OCI-LY1 (cell line): ENCODE results near the gene CEP112.

Experiments used
- EZH2 ChIP-seq: fragments of 200-600 bp; sonication (generic), shearing (Covaris generic); IDR thresholded peaks from 2 replicates; pipeline ENCODE4 v1.8.0; 2017; ENCODE audit warnings: borderline replicate concordance, mixed run types, mild to moderate bottlenecking, antibody characterized with exemption, low read length, moderate library complexity, mixed read lengths
- TF ChIP-seq, protein P1 (sequence below): fragments of 200-600 bp; sonication (generic), shearing (Covaris generic); IDR thresholded peaks from 2 replicates; pipeline ENCODE4 v1.5.1; 2017; ENCODE audit warnings: mild to moderate bottlenecking, antibody characterized with exemption, low read length, moderate library complexity, mixed read lengths

DNA sequence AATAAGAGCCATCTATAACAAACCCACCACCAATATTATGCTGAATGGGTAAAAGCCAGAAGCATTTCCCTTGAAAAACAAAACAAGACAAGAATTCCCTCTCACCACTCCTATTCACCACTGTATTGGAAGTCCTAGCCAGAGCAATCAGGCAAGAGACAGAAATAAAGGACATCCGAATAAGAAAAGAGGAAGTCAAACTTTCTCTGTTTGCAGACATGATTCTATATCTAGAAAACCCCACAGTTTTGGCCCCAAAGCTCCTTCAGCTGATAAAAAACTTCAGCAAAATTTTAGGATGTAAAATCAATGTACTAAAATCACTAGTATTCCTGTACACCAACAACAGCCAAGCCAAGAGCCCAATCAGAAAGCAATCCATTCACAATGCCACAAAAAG is 358.7 kb downstream of the CEP112 start:
- TF ChIP-seq, protein P1, sequence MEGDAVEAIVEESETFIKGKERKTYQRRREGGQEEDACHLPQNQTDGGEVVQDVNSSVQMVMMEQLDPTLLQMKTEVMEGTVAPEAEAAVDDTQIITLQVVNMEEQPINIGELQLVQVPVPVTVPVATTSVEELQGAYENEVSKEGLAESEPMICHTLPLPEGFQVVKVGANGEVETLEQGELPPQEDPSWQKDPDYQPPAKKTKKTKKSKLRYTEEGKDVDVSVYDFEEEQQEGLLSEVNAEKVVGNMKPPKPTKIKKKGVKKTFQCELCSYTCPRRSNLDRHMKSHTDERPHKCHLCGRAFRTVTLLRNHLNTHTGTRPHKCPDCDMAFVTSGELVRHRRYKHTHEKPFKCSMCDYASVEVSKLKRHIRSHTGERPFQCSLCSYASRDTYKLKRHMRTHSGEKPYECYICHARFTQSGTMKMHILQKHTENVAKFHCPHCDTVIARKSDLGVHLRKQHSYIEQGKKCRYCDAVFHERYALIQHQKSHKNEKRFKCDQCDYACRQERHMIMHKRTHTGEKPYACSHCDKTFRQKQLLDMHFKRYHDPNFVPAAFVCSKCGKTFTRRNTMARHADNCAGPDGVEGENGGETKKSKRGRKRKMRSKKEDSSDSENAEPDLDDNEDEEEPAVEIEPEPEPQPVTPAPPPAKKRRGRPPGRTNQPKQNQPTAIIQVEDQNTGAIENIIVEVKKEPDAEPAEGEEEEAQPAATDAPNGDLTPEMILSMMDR, result no peak
- TF ChIP-seq EZH2, result no peak
